SU-DHL-6 (cell line): Measurements from ENCODE around the gene PLA1A.

Source experiments
- H2AFZ ChIP-seq: fragments of 200-600 bp; sonication (generic); 2 replicates; pipeline ENCODE4 v1.6.1; 2014; ENCODE audit warnings: low read depth, mild to moderate bottlenecking, moderate library complexity, mixed read lengths, antibody characterized with exemption, low read length; ENCODE audit not compliant: severe bottlenecking
- H3F3A ChIP-seq: fragments of 200-600 bp; shearing (Covaris generic); 2 replicates; pipeline ENCODE4 v1.6.0; 2016; ENCODE audit warnings: antibody characterized with exemption, mild to moderate bottlenecking; ENCODE audit not compliant: insufficient read depth
- H3K27ac ChIP-seq: fragments of 200-600 bp; sonication (generic); 2 replicates; pipeline ENCODE4 v1.5.1; 2016; ENCODE audit warnings: low read depth, mild to moderate bottlenecking, low read length, moderate library complexity, mixed read lengths
- H3K27me3 ChIP-seq: fragments of 200-600 bp; sonication (generic), shearing (Covaris generic); 2 replicates; pipeline ENCODE4 v1.6.0; 2014; ENCODE audit warnings: mild to moderate bottlenecking, low read length
- H3K36me3 ChIP-seq: fragments of 200-600 bp; sonication (generic); 2 replicates; pipeline ENCODE4 v1.6.1; 2014; ENCODE audit warnings: mild to moderate bottlenecking, low read length, mixed read lengths
- H3K4me2 ChIP-seq: fragments of 300-600, 200-600 bp; shearing (Covaris generic), sonication (generic); 2 replicates; pipeline ENCODE4 v1.6.0; 2014; ENCODE audit warnings: low read length, low read depth, mild to moderate bottlenecking; ENCODE audit not compliant: poor library complexity, severe bottlenecking
- H3K4me3 ChIP-seq: fragments of 200-600 bp; sonication (generic); 2 replicates; pipeline ENCODE4 v1.5.1; 2014; ENCODE audit warnings: antibody characterized with exemption, low read length, mild to moderate bottlenecking, mixed read lengths; ENCODE audit not compliant: insufficient read depth, poor library complexity, severe bottlenecking
- H3K79me2 ChIP-seq: fragments of 200-600 bp; sonication (generic); 2 replicates; pipeline ENCODE4 v1.6.1; 2014; ENCODE audit warnings: mild to moderate bottlenecking, low read length, moderate library complexity; ENCODE audit not compliant: insufficient read depth
- H3K9ac ChIP-seq: fragments of 200-600 bp; sonication (generic); 2 replicates; pipeline ENCODE4 v1.7.0; 2014; ENCODE audit warnings: mild to moderate bottlenecking, low read length
- H3K9me2 ChIP-seq: fragments of 200-600 bp; sonication (generic); replicated peaks from 2 replicates; pipeline ENCODE4 v1.6.1; 2014; ENCODE audit warnings: low read length; ENCODE audit not compliant: insufficient read depth
- H3K9me3 ChIP-seq: fragments of 200-600 bp; sonication (generic); 2 replicates; pipeline ENCODE4 v1.6.1; 2014; ENCODE audit warnings: low read length, mixed read lengths; ENCODE audit not compliant: insufficient read depth
- H4K20me1 ChIP-seq: fragments of 200-600 bp; sonication (generic); 2 replicates; pipeline ENCODE4 v1.6.1; 2014; ENCODE audit warnings: low read depth, mild to moderate bottlenecking, antibody characterized with exemption, low read length, moderate library complexity, mixed read lengths
- CTCF ChIP-seq: fragments of 200-600 bp; sonication (generic); IDR thresholded peaks from one replicate; pipeline ENCODE4 v1.5.1; 2017; ENCODE audit warnings: antibody characterized with exemption, mild to moderate bottlenecking, low read length, moderate library complexity; ENCODE audit not compliant: insufficient read depth, poor library complexity, severe bottlenecking
- EZH2phosphoT487 ChIP-seq: fragments of 200-600 bp; sonication (generic), shearing (Covaris generic); conservative IDR thresholded peaks from 2 replicates; pipeline ENCODE4 v1.6.1; 2018; ENCODE audit warnings: mild to moderate bottlenecking, antibody characterized with exemption, low read length, moderate library complexity, mixed read lengths

Gene PLA1A

DNA sequence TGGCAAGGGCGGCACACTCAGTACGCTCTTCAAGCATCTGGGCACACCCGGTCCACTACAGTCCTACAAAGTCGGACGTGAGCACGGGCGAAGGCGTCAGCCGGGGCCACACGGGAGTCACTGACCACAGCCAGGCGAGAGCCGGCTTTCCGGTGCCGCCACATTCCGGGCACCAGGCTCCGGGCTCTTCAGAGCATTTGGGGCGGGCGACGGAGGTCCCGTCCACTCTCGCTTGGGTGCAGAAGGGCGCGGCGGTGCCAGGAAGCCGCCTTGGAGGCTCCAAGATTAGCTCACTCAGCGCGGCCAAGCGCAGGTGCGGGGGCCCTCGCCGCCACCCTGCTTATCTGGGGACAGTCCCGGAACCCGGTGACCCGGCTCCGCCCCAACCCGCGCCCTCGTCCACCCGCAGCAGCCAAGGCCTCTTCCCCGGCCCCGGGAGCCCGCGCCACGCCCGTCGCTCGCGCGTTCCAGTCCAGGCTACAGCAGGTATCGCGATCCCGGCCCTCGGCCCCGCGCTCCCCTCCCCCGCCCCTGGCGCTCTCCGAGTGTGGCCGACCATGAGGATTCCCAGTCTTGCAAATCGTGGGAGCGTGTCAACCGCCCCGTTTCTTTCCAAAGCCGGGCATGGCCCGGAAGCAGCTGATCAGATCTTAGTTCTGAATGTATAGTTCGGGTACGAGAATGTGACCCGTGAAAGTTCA is 18.2 kb upstream of the PLA1A start, which contains the start of gene ADPRH:
ADPRH (plus strand) TSS at position 127 of the 701 bp plus-strand sequence. CDS start 2,678 bp downstream, outside the sequence.
- Histone ChIP-seq H3K27me3 (no peaks in the 10 kb centered on the region), H3F3A (peaks cover 17% of the 10 kb centered on the region), H3K4me3 (peak within 1 kb of the TSS; percentile 54), H3K9ac (peak within 1 kb of the TSS; percentile 67), H2AFZ (peak within 1 kb of the TSS; percentile 83), H3K27ac (peak within 1 kb of the TSS; percentile 57), H4K20me1 (no peaks in the 10 kb centered on the region), H3K79me2 (no peaks in the 10 kb centered on the region), H3K9me3 (no peaks in the 10 kb centered on the region), H3K4me2 (peak within 1 kb of the TSS; percentile 85), H3K9me2 (no peaks in the 10 kb centered on the region), H3K36me3 (no peaks in the 10 kb centered on the region)
- no peak for TF ChIP-seq CTCF
- no peak for TF ChIP-seq EZH2phosphoT487

DNA sequence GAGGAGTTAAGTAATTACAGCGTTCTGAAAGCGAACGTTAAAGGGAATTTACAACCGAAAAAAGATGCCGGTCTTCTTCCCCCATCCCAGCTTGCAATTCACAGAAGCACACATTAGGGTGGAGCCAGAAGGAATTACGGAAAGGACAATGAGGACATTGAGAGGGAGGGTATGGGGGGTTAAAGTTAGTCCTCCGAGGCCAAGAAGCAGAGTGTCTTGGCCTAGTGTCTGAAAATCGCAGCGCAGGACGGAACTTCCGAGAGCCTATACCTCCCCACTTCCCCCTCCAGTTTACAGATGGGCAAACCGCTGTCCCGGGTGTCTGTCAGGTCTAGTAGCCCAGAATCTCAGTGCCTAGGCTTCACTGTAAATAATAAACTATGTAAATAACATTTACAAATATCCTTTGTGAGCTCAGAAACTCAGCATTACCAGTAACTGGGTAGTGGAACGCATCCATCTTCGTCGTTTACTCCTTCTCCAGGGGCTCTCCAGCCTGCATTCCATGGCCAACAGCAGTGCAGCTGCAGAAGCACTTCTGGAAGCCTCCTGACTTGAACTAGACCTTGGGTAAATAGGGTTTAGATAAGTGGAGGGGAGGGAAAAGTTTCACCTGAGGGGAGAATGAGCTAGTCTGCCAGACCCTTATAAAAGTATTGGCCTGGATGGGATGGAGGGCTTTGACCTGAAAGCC is 17.5 kb upstream of the PLA1A start:
- no peaks in the 10 kb centered on the region for H3K79me2 ChIP-seq
- H3K27ac ChIP-seq: peak overlapping the region; percentile 57

GRCh38 chr3:119582178-119582577 is 15.5 kb upstream of the PLA1A start:
- H4K20me1 ChIP-seq: no peaks in the 10 kb centered on the region
- H3K4me2 ChIP-seq: no peak overlapping the region
- no peak overlapping the region for H3K27ac ChIP-seq
- TF ChIP-seq EZH2phosphoT487 (no peak), CTCF (no peak)
- H3K9me3 ChIP-seq: no peaks in the 10 kb centered on the region
- H2AFZ ChIP-seq: no peak overlapping the region
- peaks cover 17% of the 10 kb centered on the region for H3F3A ChIP-seq
- no peak overlapping the region for H3K4me3 ChIP-seq
- H3K36me3 ChIP-seq: no peaks in the 10 kb centered on the region
- no peaks in the 10 kb centered on the region for H3K27me3 ChIP-seq
- H3K9me2 ChIP-seq: no peaks in the 10 kb centered on the region
- H3K79me2 ChIP-seq: no peaks in the 10 kb centered on the region
- no peak overlapping the region for H3K9ac ChIP-seq

More for the DNA sequence above, 17.5 kb upstream of the PLA1A start:
- no peaks in the 10 kb centered on the region for H3K36me3 ChIP-seq
- peaks cover 17% of the 10 kb centered on the region for H3F3A ChIP-seq
- no peaks in the 10 kb centered on the region for H3K9me2 ChIP-seq
- H4K20me1 ChIP-seq: no peaks in the 10 kb centered on the region
- peak overlapping the region; percentile 67 for H3K9ac ChIP-seq
- H3K9me3 ChIP-seq: no peaks in the 10 kb centered on the region
- H2AFZ ChIP-seq: peak overlapping the region; percentile 83
- no peak for TF ChIP-seq EZH2phosphoT487
- no peaks in the 10 kb centered on the region for H3K27me3 ChIP-seq
- peak overlapping the region; percentile 54 for H3K4me3 ChIP-seq
- H3K4me2 ChIP-seq: peak overlapping the region; percentile 85
